Measurements from ENCODE around the gene CBY1. TPM values are rescaled to one million over a fixed set of nuclear protein-coding genes. Genes with fewer than 3 reads are reported as not detected.

CBY1 gene
- total and polyA plus RNA-seq, 10 of the 15 experiments (the other 5 are each of a cell fraction or from before 2014, with no cell fraction given): 7.3 to 18.6 (median 11.9) TPM

DNA sequence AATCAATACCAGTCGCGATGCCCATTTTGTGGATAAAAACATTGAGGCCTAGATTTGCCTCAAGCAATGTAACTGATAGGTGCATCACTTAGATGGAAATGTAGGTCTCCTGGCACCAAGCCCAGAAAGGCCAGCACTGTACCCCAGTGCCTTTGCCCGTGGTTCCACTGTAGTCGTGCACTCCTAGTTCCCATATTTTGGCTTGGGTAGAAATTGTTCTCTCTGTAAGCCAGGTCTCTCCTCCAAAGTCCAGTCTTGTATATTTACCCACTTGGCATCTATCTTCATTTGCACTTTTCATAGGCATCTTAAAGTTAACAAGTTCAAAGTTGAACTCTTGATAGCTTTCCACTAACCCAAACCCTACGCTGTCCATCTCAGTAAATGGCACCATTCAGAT is 44.9 kb upstream of the CBY1 start:
- Histone ChIP-seq H3K4me3 (no peak overlapping the region), H3K36me3 (ENCODE audit: control insufficient read depth in 2 of 2, insufficient read depth in 2 of 2, low read length in 1 of 2) (no peaks in the 10 kb centered on the region), H3K4me2 (ENCODE audit: control insufficient read depth, insufficient read depth) (no peak overlapping the region), H3K27me3 (replicated peaks in 1 of 2; ENCODE audit: control insufficient read depth in 2 of 2, insufficient read depth in 2 of 2, low read length in 1 of 2) (no peaks in the 10 kb centered on the region), H2AFZ (ENCODE audit: control insufficient read depth, low read depth, low read length) (no peak overlapping the region), H3K27ac (ENCODE audit: control insufficient read depth, insufficient read depth) (no peak overlapping the region), H3K9ac (ENCODE audit: control insufficient read depth, insufficient read depth, low read length) (no peak overlapping the region), H4K20me1 (ENCODE audit: control insufficient read depth, insufficient read depth) (no peaks in the 10 kb centered on the region), H3K79me2 (ENCODE audit: control insufficient read depth, insufficient read depth, low read length) (no peaks in the 10 kb centered on the region), H3K9me3 (replicated peaks; ENCODE audit: control insufficient read depth, insufficient read depth, low read length) (no peaks in the 10 kb centered on the region), H3K4me1 (ENCODE audit: control insufficient read depth, insufficient read depth, low read length) (no peaks in the 10 kb centered on the region)
- RAD21 ChIA-PET (ENCODE audit: unreplicated experiment): no interaction called here
- FAIRE-seq: no peak
- CTCF ChIA-PET: no interaction called here
- BruUV-seq (replicated peaks): no TSS peak
- POLR2A ChIA-PET: no interaction called here
- WGBS (ENCODE audit: insufficient coverage, insufficient replicate concordance, low lambda C conversion rate, missing lambda C conversion rate): 67% methylated on average over 5 of the region's 5 CpGs
- DNase-seq (ENCODE audit: low read depth, low spot score): no peak
- SMC1A ChIA-PET (ENCODE audit: uncharacterized antibody, unreplicated experiment): no interaction called here
- intact Hi-C loops (cut with micrococcal nuclease; ENCODE audit: unreplicated experiment) (no loop called here), in situ Hi-C loops (cut with MboI) (no loop called here)
- TF ChIP-seq MEF2A (IDR thresholded peaks at IDR 0.05; ENCODE audit: insufficient read depth, low read depth, low read length) (no peak), TBL1XR1 (IDR thresholded peaks at IDR 0.05; ENCODE audit: low read depth, low read length) (no peak), BRCA1 (IDR thresholded peaks at IDR 0.05; ENCODE audit: low read depth, low read length) (no peak), CBX5 (IDR thresholded peaks at IDR 0.05; ENCODE audit: low read depth) (no peak), BHLHE40 (IDR thresholded peaks at IDR 0.05; ENCODE audit: borderline replicate concordance in 1 of 2, low read depth in 2 of 2, low read length in 1 of 2) (no peak), IRF4 (IDR thresholded peaks at IDR 0.05; ENCODE audit: low read depth, low read length) (no peak), CBFB (IDR thresholded peaks at IDR 0.05; ENCODE audit: low read depth) (no peak), SREBF1 (IDR thresholded peaks at IDR 0.05; ENCODE audit: low read length) (no peak), ZBED1 (IDR thresholded peaks at IDR 0.05; ENCODE audit: borderline replicate concordance) (no peak), PML (IDR thresholded peaks at IDR 0.05; ENCODE audit: low read length) (no peak), ZNF24 (IDR thresholded peaks at IDR 0.05) (no peak), HDAC6 (IDR thresholded peaks at IDR 0.05; ENCODE audit: unreplicated experiment) (no peak), MEF2B (IDR thresholded peaks at IDR 0.05; ENCODE audit: partially characterized antibody, poor library complexity, severe bottlenecking) (no peak), CHD1 (IDR thresholded peaks at IDR 0.05; ENCODE audit: low read depth, low read length) (no peak), NFYB (IDR thresholded peaks at IDR 0.05; ENCODE audit: insufficient read depth, low read depth, low read length) (no peak)
- TF ChIP-seq, protein P1, sequence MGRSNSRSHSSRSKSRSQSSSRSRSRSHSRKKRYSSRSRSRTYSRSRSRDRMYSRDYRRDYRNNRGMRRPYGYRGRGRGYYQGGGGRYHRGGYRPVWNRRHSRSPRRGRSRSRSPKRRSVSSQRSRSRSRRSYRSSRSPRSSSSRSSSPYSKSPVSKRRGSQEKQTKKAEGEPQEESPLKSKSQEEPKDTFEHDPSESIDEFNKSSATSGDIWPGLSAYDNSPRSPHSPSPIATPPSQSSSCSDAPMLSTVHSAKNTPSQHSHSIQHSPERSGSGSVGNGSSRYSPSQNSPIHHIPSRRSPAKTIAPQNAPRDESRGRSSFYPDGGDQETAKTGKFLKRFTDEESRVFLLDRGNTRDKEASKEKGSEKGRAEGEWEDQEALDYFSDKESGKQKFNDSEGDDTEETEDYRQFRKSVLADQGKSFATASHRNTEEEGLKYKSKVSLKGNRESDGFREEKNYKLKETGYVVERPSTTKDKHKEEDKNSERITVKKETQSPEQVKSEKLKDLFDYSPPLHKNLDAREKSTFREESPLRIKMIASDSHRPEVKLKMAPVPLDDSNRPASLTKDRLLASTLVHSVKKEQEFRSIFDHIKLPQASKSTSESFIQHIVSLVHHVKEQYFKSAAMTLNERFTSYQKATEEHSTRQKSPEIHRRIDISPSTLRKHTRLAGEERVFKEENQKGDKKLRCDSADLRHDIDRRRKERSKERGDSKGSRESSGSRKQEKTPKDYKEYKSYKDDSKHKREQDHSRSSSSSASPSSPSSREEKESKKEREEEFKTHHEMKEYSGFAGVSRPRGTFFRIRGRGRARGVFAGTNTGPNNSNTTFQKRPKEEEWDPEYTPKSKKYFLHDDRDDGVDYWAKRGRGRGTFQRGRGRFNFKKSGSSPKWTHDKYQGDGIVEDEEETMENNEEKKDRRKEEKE (IDR thresholded peaks at IDR 0.05): no peak
- no peak for ATAC-seq
